Suprapubic skin (tissue), 4 donors: ENCODE measurements around the gene ENKD1. TPM values are rescaled to one million over a fixed set of nuclear protein-coding genes. Genes with fewer than 3 reads are reported as not detected.

ENCODE experiments used
- DNase-seq, 2 donors: peaks; one replicate each; pipeline ENCODE4 v3.0.0-alpha.2; 2019; ENCODE audit warnings: low spot score in 2 of 2
- H3K27ac ChIP-seq: fragments of 200-600 bp; sonication (generic); one replicate; pipeline ENCODE4 v1.5.1; 2019
- H3K27me3 ChIP-seq: fragments of 200-600 bp; sonication (generic); one replicate; pipeline ENCODE4 v1.5.1; 2019
- H3K36me3 ChIP-seq: fragments of 200-600 bp; sonication (generic); one replicate; pipeline ENCODE4 v1.5.1; 2019
- H3K4me1 ChIP-seq: fragments of 200-600 bp; sonication (generic); one replicate; pipeline ENCODE4 v1.5.1; 2019
- H3K4me3 ChIP-seq: fragments of 200-600 bp; sonication (generic); one replicate; pipeline ENCODE4 v1.5.1; 2019; ENCODE audit warnings: mild to moderate bottlenecking
- H3K9me3 ChIP-seq: fragments of 200-600 bp; sonication (generic); one replicate; pipeline ENCODE4 v1.5.1; 2019
- EP300 ChIP-seq: sonication (generic); formaldehyde crosslinking; IDR thresholded peaks from one replicate; pipeline ENCODE4 v1.6.1; 2017; ENCODE audit warnings: antibody characterized with exemption
- POLR2A ChIP-seq, 2 donors: fragments of 450-650 bp; IDR thresholded peaks; one replicate each; pipeline ENCODE4 v1.6.1; 2017; ENCODE audit warnings: antibody characterized with exemption in 2 of 2, mild to moderate bottlenecking in 2 of 2, moderate library complexity in 2 of 2
- POLR2AphosphoS5 ChIP-seq, 3 donors: sonication (generic); formaldehyde crosslinking; IDR thresholded peaks; one replicate each; pipeline ENCODE4 v1.6.1; 2017; ENCODE audit warnings: antibody characterized with exemption in 3 of 3
- WGBS: methylation state at CpG from one replicate; pipeline ENCODE4 v1.1.5; 2018; 5-methylcytosine and 5-hydroxymethylcytosine counted together
- total RNA-seq, 4 donors: library from RNA; depleted of rRNA; stranded (reverse); fragments of >200 nt; gene quantifications; one replicate each; pipeline ENCODE4 v1.1.0, GENCODE V29; 2016
- TF ChIP-seq, protein P1 (sequence below), 2 donors: fragments of 200-600 bp in 1 of 2; fragments of 450-650 bp in 1 of 2; sonication (generic) in 1 of 2; IDR thresholded peaks; one replicate each; pipeline ENCODE4 v1.5.1; 2016 to 2019; ENCODE audit warnings: antibody characterized with exemption in 2 of 2, mild to moderate bottlenecking in 1 of 2, moderate library complexity in 1 of 2

ENKD1 gene
- total RNA-seq, 4 donors from 2014 or later: 10.1 to 33.6 (median 13.7) TPM

DNA sequence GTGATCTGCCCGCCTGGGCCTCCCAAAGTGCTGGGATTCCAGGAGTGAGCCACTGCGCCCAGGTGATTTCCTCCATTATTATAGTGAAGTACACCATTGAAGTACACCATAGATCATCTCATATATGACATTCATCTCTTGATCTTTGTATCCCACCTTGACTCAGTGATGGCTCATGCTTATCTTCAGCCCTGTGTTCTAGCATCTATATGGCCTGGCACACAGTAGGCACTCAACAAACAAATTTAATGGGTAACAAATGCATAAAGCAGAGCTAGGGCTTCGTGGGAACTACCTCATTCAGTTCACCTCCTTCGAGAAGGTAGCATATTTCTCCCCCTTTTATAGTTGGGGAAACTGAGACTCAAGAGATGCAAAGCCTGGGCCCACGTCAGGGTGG is 952 bp downstream of the ENKD1 start:
- TF ChIP-seq POLR2A (IDR thresholded peaks at IDR 0.05) (no peak), POLR2AphosphoS5 (IDR thresholded peaks at IDR 0.05) (no peak), EP300 (no peak)
- TF ChIP-seq, protein P1, sequence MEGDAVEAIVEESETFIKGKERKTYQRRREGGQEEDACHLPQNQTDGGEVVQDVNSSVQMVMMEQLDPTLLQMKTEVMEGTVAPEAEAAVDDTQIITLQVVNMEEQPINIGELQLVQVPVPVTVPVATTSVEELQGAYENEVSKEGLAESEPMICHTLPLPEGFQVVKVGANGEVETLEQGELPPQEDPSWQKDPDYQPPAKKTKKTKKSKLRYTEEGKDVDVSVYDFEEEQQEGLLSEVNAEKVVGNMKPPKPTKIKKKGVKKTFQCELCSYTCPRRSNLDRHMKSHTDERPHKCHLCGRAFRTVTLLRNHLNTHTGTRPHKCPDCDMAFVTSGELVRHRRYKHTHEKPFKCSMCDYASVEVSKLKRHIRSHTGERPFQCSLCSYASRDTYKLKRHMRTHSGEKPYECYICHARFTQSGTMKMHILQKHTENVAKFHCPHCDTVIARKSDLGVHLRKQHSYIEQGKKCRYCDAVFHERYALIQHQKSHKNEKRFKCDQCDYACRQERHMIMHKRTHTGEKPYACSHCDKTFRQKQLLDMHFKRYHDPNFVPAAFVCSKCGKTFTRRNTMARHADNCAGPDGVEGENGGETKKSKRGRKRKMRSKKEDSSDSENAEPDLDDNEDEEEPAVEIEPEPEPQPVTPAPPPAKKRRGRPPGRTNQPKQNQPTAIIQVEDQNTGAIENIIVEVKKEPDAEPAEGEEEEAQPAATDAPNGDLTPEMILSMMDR (IDR thresholded peaks at IDR 0.05): no peak
- H3K4me3 ChIP-seq: peak overlapping the region; percentile 91
- no peaks in the 10 kb centered on the region for H3K27me3 ChIP-seq
- no peaks in the 10 kb centered on the region for H3K9me3 ChIP-seq
- H3K27ac ChIP-seq: no peak overlapping the region
- 74% methylated on average over 5 of the region's 5 CpGs for WGBS
- DNase-seq: no peak
- peaks cover 14% of the 10 kb centered on the region for H3K36me3 ChIP-seq
- H3K4me1 ChIP-seq: peaks cover 43% of the 10 kb centered on the region

DNA sequence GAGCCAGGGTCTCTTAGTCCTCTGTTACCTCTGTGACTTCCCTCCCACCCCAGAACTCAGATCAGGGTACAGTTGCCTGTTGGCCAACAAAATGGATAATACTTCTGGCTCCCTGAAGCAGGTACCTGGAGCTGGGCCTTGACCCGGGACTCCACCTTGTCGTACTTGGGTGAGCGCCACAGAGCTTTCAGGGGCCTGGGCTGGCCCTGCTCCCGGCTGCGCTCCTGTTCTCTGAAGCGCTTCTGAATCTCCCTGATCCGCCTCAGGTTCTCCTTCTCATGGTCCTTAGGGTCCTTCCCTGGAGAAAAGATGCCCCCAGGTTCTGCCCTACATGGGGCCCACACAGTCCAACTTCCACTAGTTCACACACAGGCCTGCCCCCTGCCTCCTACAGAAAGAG is 1.7 kb downstream of the ENKD1 start:
- Histone ChIP-seq H3K4me3 (no peak overlapping the region), H3K27ac (no peak overlapping the region), H3K36me3 (peaks cover 14% of the 10 kb centered on the region), H3K9me3 (no peaks in the 10 kb centered on the region), H3K27me3 (no peaks in the 10 kb centered on the region), H3K4me1 (peaks cover 44% of the 10 kb centered on the region)
- peak in 1 of 2 donors; percentile 60 for DNase-seq
- TF ChIP-seq, protein P1 (IDR thresholded peaks at IDR 0.05): no peak
- TF ChIP-seq POLR2AphosphoS5 (IDR thresholded peaks at IDR 0.05) (no peak), POLR2A (IDR thresholded peaks at IDR 0.05) (no peak), EP300 (no peak)
- 92% methylated on average over 7 of the region's 7 CpGs for WGBS

DNA sequence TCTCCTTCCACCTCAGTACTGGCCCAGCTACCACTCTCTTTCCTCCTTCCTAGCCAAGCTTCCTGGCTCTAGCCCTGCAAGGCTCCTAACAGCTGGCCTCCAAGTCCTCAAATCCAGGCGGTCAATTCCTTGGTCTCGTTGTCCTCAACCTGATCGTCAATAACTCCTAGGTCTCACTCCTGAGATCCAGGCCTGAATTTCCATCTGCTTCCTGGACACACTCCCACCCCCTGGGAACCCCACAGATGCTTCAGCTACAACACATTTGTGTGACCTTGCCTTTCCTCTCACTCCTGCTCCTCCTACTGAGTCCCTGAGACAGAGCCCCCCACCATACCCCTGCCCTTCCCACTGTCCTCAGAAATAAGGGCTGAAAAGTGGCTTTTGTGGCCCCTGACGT is 2.3 kb downstream of the ENKD1 start:
- no peak for DNase-seq
- H3K4me1 ChIP-seq: peaks cover 50% of the 10 kb centered on the region
- H3K36me3 ChIP-seq: peaks cover 14% of the 10 kb centered on the region
- H3K9me3 ChIP-seq: no peaks in the 10 kb centered on the region
- TF ChIP-seq EP300 (no peak), POLR2AphosphoS5 (IDR thresholded peaks at IDR 0.05) (no peak)
- H3K27me3 ChIP-seq: no peaks in the 10 kb centered on the region
- WGBS: 80% methylated on average over 4 of the region's 4 CpGs
- H3K27ac ChIP-seq: no peak overlapping the region
- H3K4me3 ChIP-seq: no peak overlapping the region

DNA sequence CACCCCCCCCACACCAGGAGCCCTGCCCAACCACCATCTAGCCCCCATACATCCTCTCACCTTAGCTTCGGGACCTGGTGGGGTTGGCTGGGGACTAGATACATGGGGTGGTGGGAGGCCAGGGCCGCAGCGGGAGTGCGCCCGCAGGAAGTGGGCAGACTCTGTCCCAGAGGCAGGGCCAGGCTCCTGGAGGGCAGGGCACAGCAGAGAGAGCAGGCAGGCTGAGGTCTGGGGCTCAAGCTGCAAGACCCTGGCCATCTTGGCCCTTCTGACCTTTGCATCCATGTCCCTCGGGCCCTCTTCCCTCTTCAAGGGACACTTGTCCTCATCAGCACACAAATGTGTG is 2.7 kb downstream of the ENKD1 start:
- Histone ChIP-seq H3K27me3 (no peaks in the 10 kb centered on the region), H3K4me1 (peaks cover 54% of the 10 kb centered on the region), H3K4me3 (no peak overlapping the region), H3K9me3 (no peaks in the 10 kb centered on the region), H3K27ac (no peak overlapping the region), H3K36me3 (peaks cover 14% of the 10 kb centered on the region)
- TF ChIP-seq EP300: no peak
- TF ChIP-seq POLR2A (IDR thresholded peaks at IDR 0.05): no peak
- TF ChIP-seq, protein P1 (IDR thresholded peaks at IDR 0.05): no peak
- no peak for TF ChIP-seq POLR2AphosphoS5 (IDR thresholded peaks at IDR 0.05)
- WGBS: 88% methylated on average over 4 of the region's 6 CpGs
- no peak for DNase-seq

DNA sequence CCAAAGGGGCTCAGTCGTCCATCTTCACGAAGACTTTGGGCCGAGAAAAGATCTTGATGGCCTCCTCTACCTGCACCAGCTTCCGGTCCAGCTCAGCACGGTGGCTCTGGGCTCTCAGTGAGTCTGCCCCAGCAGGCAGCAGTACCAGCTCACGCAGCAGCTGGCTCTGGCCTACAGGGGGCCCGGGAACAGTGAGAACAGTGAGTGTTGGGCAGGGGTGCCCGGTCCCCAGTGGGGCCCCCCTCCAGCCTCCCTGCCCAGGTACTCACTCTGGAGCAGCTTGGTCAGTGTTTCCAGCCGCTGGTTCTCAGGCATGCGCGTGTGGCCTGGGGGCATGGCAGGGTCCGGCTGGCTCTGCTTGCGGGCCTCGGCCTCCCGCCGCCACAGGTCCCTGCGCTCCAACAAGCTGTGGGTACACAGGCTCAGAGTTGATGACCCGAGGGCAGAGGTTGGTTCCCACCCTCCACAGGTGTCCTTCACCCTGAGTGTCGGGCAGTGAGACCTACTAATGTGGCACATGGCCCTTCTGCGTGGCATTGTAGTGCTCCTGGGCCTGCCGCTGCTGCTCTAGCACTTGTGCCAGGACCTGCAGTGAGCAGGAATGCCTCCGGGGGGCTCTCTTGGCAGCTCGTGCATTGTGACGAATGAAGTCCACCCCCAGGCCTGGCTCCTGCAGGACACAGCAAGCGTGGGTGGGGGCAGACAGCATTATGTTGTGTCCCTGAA is 3.2 kb downstream of the ENKD1 start:
- peaks cover 15% of the 10 kb centered on the region for H3K36me3 ChIP-seq
- H3K4me1 ChIP-seq: peaks cover 56% of the 10 kb centered on the region
- H3K27ac ChIP-seq: no peak overlapping the region
- no peaks in the 10 kb centered on the region for H3K9me3 ChIP-seq
- TF ChIP-seq, protein P1 (IDR thresholded peaks at IDR 0.05): no peak
- TF ChIP-seq POLR2A (IDR thresholded peaks at IDR 0.05) (no peak), POLR2AphosphoS5 (IDR thresholded peaks at IDR 0.05) (no peak), EP300 (no peak)
- peak in 1 of 2 donors; percentile 65 for DNase-seq
- no peaks in the 10 kb centered on the region for H3K27me3 ChIP-seq
- H3K4me3 ChIP-seq: no peak overlapping the region
- WGBS: 92% methylated on average over 5 of the region's 25 CpGs

DNA sequence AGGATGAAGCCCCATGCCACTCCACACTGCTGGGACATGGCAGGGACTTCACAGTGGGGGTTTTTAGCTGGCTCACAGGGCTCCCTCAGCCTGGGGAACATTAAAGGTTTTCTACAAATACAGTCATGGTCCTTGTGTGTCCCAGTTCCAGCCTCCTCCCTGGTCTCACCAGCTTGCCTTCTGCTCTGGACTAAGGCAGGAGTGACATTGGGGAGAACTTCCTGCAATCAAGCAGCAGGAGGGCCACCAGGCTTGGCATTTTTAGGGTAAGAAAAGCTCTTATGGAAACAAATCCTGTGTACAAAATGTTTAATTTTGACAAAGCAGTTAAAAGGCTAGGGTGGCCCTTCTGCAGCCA is 3.9 kb downstream of the ENKD1 start:
- Histone ChIP-seq H3K36me3 (peaks cover 22% of the 10 kb centered on the region), H3K27me3 (no peaks in the 10 kb centered on the region), H3K4me3 (no peak overlapping the region), H3K27ac (no peak overlapping the region), H3K9me3 (no peaks in the 10 kb centered on the region), H3K4me1 (peaks cover 49% of the 10 kb centered on the region)
- DNase-seq: no peak
- TF ChIP-seq POLR2AphosphoS5 (IDR thresholded peaks at IDR 0.05) (no peak), POLR2A (IDR thresholded peaks at IDR 0.05) (no peak), EP300 (no peak)
- TF ChIP-seq, protein P1 (IDR thresholded peaks at IDR 0.05): no peak
